UCSD-AML1 (cell line): ENCODE measurements around the gene PTPN6.
"Not testable (repeated sequence)": the region's sequence is repeated elsewhere in the genome, so short reads cannot be mapped to it uniquely, and the experiment has no call there.

Experiments used
- DNase-seq: peaks from one replicate; lab custom pipeline; 2025; ENCODE audit not compliant: unreplicated experiment; lab: John Stamatoyannopoulos, UW

The PTPN6 gene

GRCh38 chr12:6950811-6951540 is at the start of gene PTPN6:
Gene PTPN6 (plus strand): TSS chr12:6951356. CDS start chr12:6951513, 157 bp downstream.
- DNase-seq = peak; percentile 86

- no peak for DNase-seq
These were observed 48.7 kb upstream of the PTPN6 start for GRCh38 chr12:6902448-6902847.

GRCh38 chr12:6903722-6904121 is 47.4 kb upstream of the PTPN6 start:
- no peak for DNase-seq

- peak; percentile 93 for DNase-seq
These were observed 46.6 kb upstream of the PTPN6 start, which contains the start of gene LRRC23 for GRCh38 chr12:6904280-6905276. Gene LRRC23 (plus strand): TSS chr12:6904822. CDS start chr12:6905634, 812 bp downstream.

GRCh38 chr12:6905414-6906040 is 45.6 kb upstream of the PTPN6 start:
- no peak for DNase-seq

- not testable (repeated sequence) for DNase-seq
These were observed 43.0 kb upstream of the PTPN6 start for GRCh38 chr12:6908141-6908540.

GRCh38 chr12:6909421-6910145 is 41.6 kb upstream of the PTPN6 start:
- DNase-seq = no peak

GRCh38 chr12:6912164-6912935 is 38.8 kb upstream of the PTPN6 start:
- no peak for DNase-seq

GRCh38 chr12:6914246-6914946 is 36.8 kb upstream of the PTPN6 start, which contains the start of gene ENO2:
Gene ENO2 (plus strand): TSS chr12:6914580. CDS start chr12:6915833, 1,253 bp downstream.
- DNase-seq = peak; percentile 33

- DNase-seq = no peak
These were observed 36.0 kb upstream of the PTPN6 start for GRCh38 chr12:6914947-6915788.

- DNase-seq = no peak
These were observed 35.3 kb upstream of the PTPN6 start for GRCh38 chr12:6915789-6916285.

- no peak for DNase-seq
These were observed 34.5 kb upstream of the PTPN6 start for GRCh38 chr12:6916426-6917200.

GRCh38 chr12:6917491-6918231 is 33.5 kb upstream of the PTPN6 start:
- no peak for DNase-seq

GRCh38 chr12:6919588-6919987 is 31.6 kb upstream of the PTPN6 start:
- DNase-seq = peak; percentile 32

- no peak for DNase-seq
These were observed 29.6 kb upstream of the PTPN6 start for GRCh38 chr12:6921539-6921938.
